A673 (cell line): ENCODE measurements around the gene FBXL13.

Source experiments
- EZH2 ChIP-seq: fragments of 200-600 bp; sonication (generic); IDR thresholded peaks from 2 replicates; pipeline ENCODE4 v1.6.1; 2017; ENCODE audit warnings: borderline replicate concordance, low read depth, mild to moderate bottlenecking, mixed read lengths, antibody characterized with exemption, low read length; ENCODE audit not compliant: poor library complexity, severe bottlenecking
- TF ChIP-seq, protein P1 (sequence below): fragments of 300-800, 200-600 bp; sonication (generic); conservative IDR thresholded peaks from 2 replicates; pipeline ENCODE4 v1.5.1; 2017; ENCODE audit warnings: low read depth, mild to moderate bottlenecking, antibody characterized with exemption, low read length, moderate library complexity, mixed read lengths

- no peak for TF ChIP-seq EZH2
- TF ChIP-seq, protein P1, sequence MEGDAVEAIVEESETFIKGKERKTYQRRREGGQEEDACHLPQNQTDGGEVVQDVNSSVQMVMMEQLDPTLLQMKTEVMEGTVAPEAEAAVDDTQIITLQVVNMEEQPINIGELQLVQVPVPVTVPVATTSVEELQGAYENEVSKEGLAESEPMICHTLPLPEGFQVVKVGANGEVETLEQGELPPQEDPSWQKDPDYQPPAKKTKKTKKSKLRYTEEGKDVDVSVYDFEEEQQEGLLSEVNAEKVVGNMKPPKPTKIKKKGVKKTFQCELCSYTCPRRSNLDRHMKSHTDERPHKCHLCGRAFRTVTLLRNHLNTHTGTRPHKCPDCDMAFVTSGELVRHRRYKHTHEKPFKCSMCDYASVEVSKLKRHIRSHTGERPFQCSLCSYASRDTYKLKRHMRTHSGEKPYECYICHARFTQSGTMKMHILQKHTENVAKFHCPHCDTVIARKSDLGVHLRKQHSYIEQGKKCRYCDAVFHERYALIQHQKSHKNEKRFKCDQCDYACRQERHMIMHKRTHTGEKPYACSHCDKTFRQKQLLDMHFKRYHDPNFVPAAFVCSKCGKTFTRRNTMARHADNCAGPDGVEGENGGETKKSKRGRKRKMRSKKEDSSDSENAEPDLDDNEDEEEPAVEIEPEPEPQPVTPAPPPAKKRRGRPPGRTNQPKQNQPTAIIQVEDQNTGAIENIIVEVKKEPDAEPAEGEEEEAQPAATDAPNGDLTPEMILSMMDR = no peak
These were observed 80.0 kb downstream of the FBXL13 start for GRCh38 chr7:102994567-102994966.
